ENCODE measurements around the gene THAP12.

Gene THAP12

GRCh38 chr11:76362716-76363115 is 18.2 kb downstream of the THAP12 start:
- H3K4me1 Mint-ChIP-seq = peaks cover 11% of the 10 kb centered on the region
- no peak overlapping the region for H3K4me3 Mint-ChIP-seq
- no peaks in the 10 kb centered on the region for H3K9me3 Mint-ChIP-seq
- DNase-seq (ENCODE audit: low spot score in 2 of 2) = no peak
- ATAC-seq (ENCODE audit: low read depth) = no peak
- H3K36me3 Mint-ChIP-seq = peaks cover 24% of the 10 kb centered on the region
- H3K27ac Mint-ChIP-seq = no peak overlapping the region
- H3K27me3 Mint-ChIP-seq = no peaks in the 10 kb centered on the region

GRCh38 chr11:76361776-76362175 is 19.2 kb downstream of the THAP12 start:
- H3K27me3 Mint-ChIP-seq = no peaks in the 10 kb centered on the region
- no peak overlapping the region for H3K27ac Mint-ChIP-seq
- no peaks in the 10 kb centered on the region for H3K9me3 Mint-ChIP-seq
- peaks cover 8% of the 10 kb centered on the region for H3K4me1 Mint-ChIP-seq
- H3K36me3 Mint-ChIP-seq = peaks cover 28% of the 10 kb centered on the region
- no peak overlapping the region for H3K4me3 Mint-ChIP-seq
- DNase-seq (ENCODE audit: low spot score in 2 of 2) (no peak), ATAC-seq (ENCODE audit: low read depth) (no peak)

GRCh38 chr11:76361374-76361773 is 19.6 kb downstream of the THAP12 start:
- Mint-ChIP-seq H3K27me3 (no peaks in the 10 kb centered on the region), H3K4me3 (no peak overlapping the region), H3K27ac (no peak overlapping the region), H3K4me1 (peaks cover 8% of the 10 kb centered on the region), H3K36me3 (peaks cover 28% of the 10 kb centered on the region), H3K9me3 (no peaks in the 10 kb centered on the region)
- ATAC-seq (ENCODE audit: low read depth) (no peak), DNase-seq (ENCODE audit: low spot score in 2 of 2) (no peak)

- no peak overlapping the region for H3K27ac Mint-ChIP-seq
- no peak for ATAC-seq (ENCODE audit: low read depth)
- no peaks in the 10 kb centered on the region for H3K27me3 Mint-ChIP-seq
- DNase-seq (ENCODE audit: low spot score in 2 of 2) = no peak
- H3K9me3 Mint-ChIP-seq = peaks cover 3% of the 10 kb centered on the region
- H3K36me3 Mint-ChIP-seq = peaks cover 57% of the 10 kb centered on the region
- H3K4me3 Mint-ChIP-seq = no peak overlapping the region
- H3K4me1 Mint-ChIP-seq = no peaks in the 10 kb centered on the region
Observed at GRCh38 chr11:76355172-76355571, 25.8 kb downstream of the THAP12 start.

- no peak for ATAC-seq (ENCODE audit: low read depth)
- peaks cover 19% of the 10 kb centered on the region for H3K36me3 Mint-ChIP-seq
- H3K4me1 Mint-ChIP-seq = no peaks in the 10 kb centered on the region
- no peaks in the 10 kb centered on the region for H3K27me3 Mint-ChIP-seq
- no peak for DNase-seq (ENCODE audit: low spot score in 2 of 2)
- no peak overlapping the region for H3K4me3 Mint-ChIP-seq
- H3K27ac Mint-ChIP-seq = no peak overlapping the region
- peaks cover 2% of the 10 kb centered on the region for H3K9me3 Mint-ChIP-seq
Observed at GRCh38 chr11:76348348-76348747, 32.6 kb downstream of the THAP12 start.

- Mint-ChIP-seq H3K9me3 (peaks cover 2% of the 10 kb centered on the region), H3K4me1 (no peaks in the 10 kb centered on the region), H3K36me3 (peaks cover 11% of the 10 kb centered on the region), H3K4me3 (no peak overlapping the region), H3K27me3 (no peaks in the 10 kb centered on the region), H3K27ac (no peak overlapping the region)
- DNase-seq (ENCODE audit: low spot score in 2 of 2) (no peak), ATAC-seq (ENCODE audit: low read depth) (no peak)
Observed at GRCh38 chr11:76347466-76347865, 33.5 kb downstream of the THAP12 start.

- peaks cover 7% of the 10 kb centered on the region for H3K4me1 Mint-ChIP-seq
- no peak overlapping the region for H3K27ac Mint-ChIP-seq
- H3K36me3 Mint-ChIP-seq = peaks cover 4% of the 10 kb centered on the region
- no peaks in the 10 kb centered on the region for H3K27me3 Mint-ChIP-seq
- no peak for DNase-seq (ENCODE audit: low spot score in 2 of 2)
- H3K4me3 Mint-ChIP-seq = no peak overlapping the region
- peaks cover 12% of the 10 kb centered on the region for H3K9me3 Mint-ChIP-seq
- no peak for ATAC-seq (ENCODE audit: low read depth)
Observed at GRCh38 chr11:76339221-76339620, 41.7 kb downstream of the THAP12 start.

- no peak for DNase-seq (ENCODE audit: low spot score in 2 of 2)
- peaks cover 7% of the 10 kb centered on the region for H3K4me1 Mint-ChIP-seq
- no peak overlapping the region for H3K27ac Mint-ChIP-seq
- ATAC-seq (ENCODE audit: low read depth) = no peak
- H3K4me3 Mint-ChIP-seq = no peak overlapping the region
- no peaks in the 10 kb centered on the region for H3K27me3 Mint-ChIP-seq
- peaks cover 6% of the 10 kb centered on the region for H3K36me3 Mint-ChIP-seq
- H3K9me3 Mint-ChIP-seq = peaks cover 14% of the 10 kb centered on the region
Observed at GRCh38 chr11:76337923-76338322, 43.0 kb downstream of the THAP12 start.

- Mint-ChIP-seq H3K36me3 (peaks cover 6% of the 10 kb centered on the region), H3K4me1 (peaks cover 7% of the 10 kb centered on the region), H3K9me3 (peaks cover 14% of the 10 kb centered on the region), H3K27ac (no peak overlapping the region), H3K4me3 (no peak overlapping the region), H3K27me3 (no peaks in the 10 kb centered on the region)
- DNase-seq (ENCODE audit: low spot score in 2 of 2) (no peak), ATAC-seq (ENCODE audit: low read depth) (no peak)
Observed at GRCh38 chr11:76337469-76337868, 43.5 kb downstream of the THAP12 start.

- H3K36me3 Mint-ChIP-seq = peaks cover 6% of the 10 kb centered on the region
- DNase-seq (ENCODE audit: low spot score in 2 of 2) (no peak), ATAC-seq (ENCODE audit: low read depth) (no peak)
- no peak overlapping the region for H3K4me3 Mint-ChIP-seq
- H3K27me3 Mint-ChIP-seq = no peaks in the 10 kb centered on the region
- H3K9me3 Mint-ChIP-seq = peaks cover 14% of the 10 kb centered on the region
- peaks cover 7% of the 10 kb centered on the region for H3K4me1 Mint-ChIP-seq
- H3K27ac Mint-ChIP-seq = no peak overlapping the region
Observed at GRCh38 chr11:76336597-76336996, 44.3 kb downstream of the THAP12 start.

GRCh38 chr11:76335842-76336241 is 45.1 kb downstream of the THAP12 start:
- peaks cover 6% of the 10 kb centered on the region for H3K36me3 Mint-ChIP-seq
- ATAC-seq (ENCODE audit: low read depth) (peak; percentile 47), DNase-seq (ENCODE audit: low spot score in 2 of 2) (no peak)
- H3K27ac Mint-ChIP-seq = no peak overlapping the region
- H3K27me3 Mint-ChIP-seq = no peaks in the 10 kb centered on the region
- no peak overlapping the region for H3K4me3 Mint-ChIP-seq
- peaks cover 14% of the 10 kb centered on the region for H3K9me3 Mint-ChIP-seq
- H3K4me1 Mint-ChIP-seq = peaks cover 7% of the 10 kb centered on the region

- Mint-ChIP-seq H3K9me3 (peaks cover 14% of the 10 kb centered on the region), H3K4me1 (peaks cover 7% of the 10 kb centered on the region), H3K4me3 (no peak overlapping the region), H3K27ac (no peak overlapping the region), H3K36me3 (peaks cover 6% of the 10 kb centered on the region), H3K27me3 (peaks cover 1% of the 10 kb centered on the region)
- ATAC-seq (ENCODE audit: low read depth) (no peak), DNase-seq (ENCODE audit: low spot score in 2 of 2) (no peak)
Observed at GRCh38 chr11:76334826-76335389, 46.0 kb downstream of the THAP12 start.

GRCh38 chr11:76330651-76331050 is 50.3 kb downstream of the THAP12 start:
- DNase-seq (ENCODE audit: low spot score in 2 of 2) (no peak), ATAC-seq (ENCODE audit: low read depth) (no peak)
- peaks cover 2% of the 10 kb centered on the region for H3K36me3 Mint-ChIP-seq
- peaks cover 7% of the 10 kb centered on the region for H3K9me3 Mint-ChIP-seq
- H3K27ac Mint-ChIP-seq = no peak overlapping the region
- no peak overlapping the region for H3K4me3 Mint-ChIP-seq
- H3K27me3 Mint-ChIP-seq = peaks cover 3% of the 10 kb centered on the region
- no peaks in the 10 kb centered on the region for H3K4me1 Mint-ChIP-seq

GRCh38 chr11:76329983-76330382 is 50.9 kb downstream of the THAP12 start:
- peaks cover 5% of the 10 kb centered on the region for H3K9me3 Mint-ChIP-seq
- peaks cover 6% of the 10 kb centered on the region for H3K27me3 Mint-ChIP-seq
- no peaks in the 10 kb centered on the region for H3K4me1 Mint-ChIP-seq
- no peak for ATAC-seq (ENCODE audit: low read depth)
- peaks cover 2% of the 10 kb centered on the region for H3K36me3 Mint-ChIP-seq
- no peak overlapping the region for H3K27ac Mint-ChIP-seq
- no peak for DNase-seq (ENCODE audit: low spot score in 2 of 2)
- no peak overlapping the region for H3K4me3 Mint-ChIP-seq

- peaks cover 2% of the 10 kb centered on the region for H3K36me3 Mint-ChIP-seq
- peaks cover 3% of the 10 kb centered on the region for H3K9me3 Mint-ChIP-seq
- DNase-seq (ENCODE audit: low spot score in 2 of 2) = no peak
- H3K27ac Mint-ChIP-seq = no peak overlapping the region
- ATAC-seq (ENCODE audit: low read depth) = no peak
- H3K4me1 Mint-ChIP-seq = no peaks in the 10 kb centered on the region
- no peak overlapping the region for H3K4me3 Mint-ChIP-seq
- peaks cover 6% of the 10 kb centered on the region for H3K27me3 Mint-ChIP-seq
Observed at GRCh38 chr11:76329084-76329648, 51.8 kb downstream of the THAP12 start.

Data from memory B cell (primary cell).